Skeletal muscle tissue (tissue), 4 donors: ENCODE data around the gene RXFP2. TPM values are rescaled to one million over a fixed set of nuclear protein-coding genes. Genes with fewer than 3 reads are reported as not detected.

Experiments used
- H3K27ac ChIP-seq: one replicate; pipeline ENCODE4 v1.7.0; 2013; ENCODE audit warnings: mild to moderate bottlenecking, low read depth, low read length, inconsistent platforms
- H3K27me3 ChIP-seq, 3 donors: one replicate each; pipeline ENCODE4 v1.7.0; 2013; ENCODE audit warnings: low read length in 3 of 3; ENCODE audit not compliant: control insufficient read depth in 3 of 3, insufficient read depth in 3 of 3
- H3K36me3 ChIP-seq, 3 donors: one replicate each; pipeline ENCODE4 v1.7.0; 2013; ENCODE audit warnings: low read length in 3 of 3; ENCODE audit not compliant: control insufficient read depth in 3 of 3, insufficient read depth in 3 of 3
- H3K4me1 ChIP-seq, 3 donors: one replicate each; pipeline ENCODE4 v1.7.0; 2013; ENCODE audit warnings: low read length in 3 of 3, mild to moderate bottlenecking in 3 of 3; ENCODE audit not compliant: control insufficient read depth in 3 of 3, insufficient read depth in 3 of 3
- H3K4me3 ChIP-seq, 3 donors: one replicate each; pipeline ENCODE4 v1.7.0; 2013; ENCODE audit warnings: low read length in 3 of 3
- H3K9ac ChIP-seq, 3 donors: one replicate each; pipeline ENCODE4 v1.7.0; 2013; ENCODE audit warnings: low read length in 3 of 3, mild to moderate bottlenecking in 3 of 3, moderate library complexity in 2 of 3, low read depth in 1 of 3
- H3K9me3 ChIP-seq, 3 donors: one replicate each; pipeline ENCODE4 v1.7.0; 2013; ENCODE audit warnings: low read length in 3 of 3; ENCODE audit not compliant: control insufficient read depth in 3 of 3
- total RNA-seq: library from RNA; depleted of rRNA; stranded (reverse); fragments of >200 nt; gene quantifications from one replicate; pipeline ENCODE4 v1.2.3, GENCODE V29; 2014
- donor health status: Osteomylitis.

RXFP2 gene
- total RNA-seq, 1 donor from 2014 or later = under 0.01 TPM

DNA sequence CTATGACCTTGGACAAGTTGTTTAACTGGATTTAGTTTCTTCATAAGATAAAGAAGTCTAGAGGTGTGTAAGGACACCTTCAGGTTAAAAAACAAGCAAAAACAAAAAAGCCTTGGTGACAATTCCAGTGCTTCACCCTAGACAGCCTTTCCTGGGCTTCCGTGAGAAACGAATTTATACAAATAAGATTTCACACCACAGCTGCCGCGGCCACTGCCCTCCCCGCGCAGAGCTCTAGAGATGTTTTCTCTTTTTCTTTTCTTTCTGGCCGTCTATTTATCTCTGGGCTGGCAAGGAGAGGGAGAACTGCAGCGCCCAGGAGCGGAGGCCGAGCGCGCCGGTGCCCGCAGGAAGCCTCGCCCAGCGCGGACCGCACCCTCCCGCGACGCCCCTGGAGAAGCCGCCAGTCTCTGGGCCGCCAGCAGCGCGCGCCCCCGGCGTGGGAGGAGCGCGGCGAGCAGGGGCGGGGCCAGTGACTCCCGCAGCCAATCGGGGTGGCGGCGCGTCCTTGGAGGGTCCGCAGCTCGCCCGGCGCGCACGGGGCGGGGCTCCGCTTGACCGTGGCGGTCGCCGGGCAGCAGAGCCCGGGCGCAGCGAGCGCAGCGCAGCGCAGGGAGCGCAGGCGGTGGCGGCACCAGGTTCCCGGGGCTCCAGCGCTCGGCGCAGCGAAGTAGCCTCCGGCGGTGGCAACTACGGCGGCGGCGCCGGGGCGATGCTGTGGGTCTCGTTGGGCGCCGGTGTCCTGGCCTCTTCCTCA lies 107.0 kb downstream of the RXFP2 start:
- Histone ChIP-seq H3K9me3 (no peaks in the 10 kb centered on the region), H3K4me1 (peaks cover 4 to 12% (median 11%) of the 10 kb centered on the region in 3 donors), H3K27ac (no peak overlapping the region)

DNA sequence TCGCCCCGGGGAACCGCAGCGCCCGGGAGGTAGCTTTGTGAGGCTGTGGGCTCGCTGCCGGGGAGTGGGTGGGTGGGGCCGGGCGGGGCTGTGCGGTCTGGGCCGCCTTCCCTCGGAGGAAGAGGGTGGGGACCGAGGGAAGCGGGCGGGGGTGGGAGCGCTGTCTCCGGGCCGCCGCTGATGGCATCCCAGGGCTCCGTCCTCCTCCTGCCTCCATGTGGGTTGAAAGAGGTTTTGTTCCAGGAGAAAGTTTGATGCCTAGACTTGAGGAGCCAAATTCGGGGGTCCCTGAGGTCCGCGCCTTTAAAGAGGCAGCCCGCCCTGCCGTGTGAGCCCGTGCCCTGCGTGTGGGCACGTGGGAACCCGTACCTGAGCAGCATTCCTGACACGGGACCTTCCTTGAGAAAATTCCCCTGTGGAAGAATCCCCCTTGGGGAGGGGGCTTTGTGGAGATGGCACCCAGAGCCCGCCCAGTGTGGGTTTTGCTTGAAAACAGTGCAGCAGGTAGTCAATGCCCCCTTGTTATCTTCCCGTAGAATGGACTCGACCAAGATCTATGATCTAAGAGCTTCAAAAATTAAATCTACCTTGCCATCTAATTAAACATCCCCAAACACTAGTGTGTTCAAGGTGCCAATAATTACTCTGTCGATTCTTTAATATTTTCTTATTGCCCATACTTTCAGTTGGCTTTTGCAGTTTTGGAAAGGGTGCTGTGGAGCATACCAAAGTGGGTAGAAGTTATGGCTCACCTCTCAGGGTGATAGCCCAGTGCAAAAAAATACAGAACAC lies 107.8 kb downstream of the RXFP2 start:
- Histone ChIP-seq H3K4me1 (peaks cover 4 to 12% (median 11%) of the 10 kb centered on the region in 3 donors), H3K27ac (no peak overlapping the region), H3K36me3 (no peaks in the 10 kb centered on the region), H3K9ac (peak overlapping the region; percentile 30 to 68 (median 41)), H3K4me3 (peak overlapping the region; percentile 75 to 76 (median 75)), H3K9me3 (no peaks in the 10 kb centered on the region), H3K27me3 (peaks cover 0 to 4% (median 2%) of the 10 kb centered on the region in 3 donors)

More for the DNA sequence above, 107.0 kb downstream of the RXFP2 start:
- Histone ChIP-seq H3K36me3 (no peaks in the 10 kb centered on the region), H3K4me3 (peak overlapping the region; percentile 75 to 76 (median 75)), H3K27me3 (peaks cover 0 to 4% (median 2%) of the 10 kb centered on the region in 3 donors), H3K9ac (peak overlapping the region; percentile 65 to 76 (median 68))

DNA sequence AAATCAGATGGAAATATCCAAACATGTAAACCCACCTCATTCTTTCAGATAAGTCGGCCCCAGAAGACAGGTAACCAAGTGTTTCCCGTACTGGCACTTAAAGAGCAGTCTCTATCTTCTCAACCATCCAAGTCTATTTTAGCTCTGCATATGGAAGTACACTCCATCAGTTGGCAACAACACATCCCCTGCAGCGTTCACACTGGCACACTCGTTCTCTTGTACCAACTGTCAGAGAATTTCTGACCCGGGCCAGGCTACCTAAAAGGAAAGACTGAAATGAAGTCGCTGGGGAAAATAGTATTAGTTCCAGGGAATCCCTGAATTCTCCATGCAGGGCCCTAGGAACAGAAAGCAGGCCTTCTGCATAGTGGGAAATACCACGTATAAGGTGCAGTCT lies 109.3 kb downstream of the RXFP2 start:
- Histone ChIP-seq H3K27ac (no peak overlapping the region), H3K9me3 (no peaks in the 10 kb centered on the region), H3K4me3 (no peak overlapping the region), H3K4me1 (peaks cover 4 to 12% (median 11%) of the 10 kb centered on the region in 3 donors), H3K36me3 (no peaks in the 10 kb centered on the region), H3K9ac (no peak overlapping the region), H3K27me3 (peaks cover 0 to 2% (median 0%) of the 10 kb centered on the region in 3 donors)

DNA sequence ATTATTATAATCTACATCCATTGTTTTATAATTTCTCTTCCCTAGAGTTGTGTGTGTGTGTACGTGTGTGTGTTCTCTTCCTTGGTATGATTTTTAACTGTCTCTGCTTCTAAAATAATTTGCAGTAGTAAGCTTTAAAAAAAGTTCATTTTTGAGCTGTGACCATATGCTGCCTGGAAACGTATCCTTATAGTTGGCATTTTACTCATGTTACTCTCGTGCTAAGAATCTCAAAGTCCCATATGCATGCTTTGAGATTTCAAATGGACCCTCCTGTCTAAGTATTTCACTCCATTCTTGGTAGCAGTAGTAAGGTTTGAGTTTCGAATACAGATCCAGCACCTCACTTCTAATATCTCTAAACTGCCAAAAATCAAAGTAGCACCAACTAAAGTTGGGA lies 109.9 kb downstream of the RXFP2 start:
- Histone ChIP-seq H3K9ac (no peak overlapping the region), H3K4me1 (peaks cover 4 to 12% (median 11%) of the 10 kb centered on the region in 3 donors), H3K27ac (no peak overlapping the region), H3K9me3 (no peaks in the 10 kb centered on the region), H3K27me3 (no peaks in the 10 kb centered on the region), H3K4me3 (no peak overlapping the region), H3K36me3 (no peaks in the 10 kb centered on the region)

DNA sequence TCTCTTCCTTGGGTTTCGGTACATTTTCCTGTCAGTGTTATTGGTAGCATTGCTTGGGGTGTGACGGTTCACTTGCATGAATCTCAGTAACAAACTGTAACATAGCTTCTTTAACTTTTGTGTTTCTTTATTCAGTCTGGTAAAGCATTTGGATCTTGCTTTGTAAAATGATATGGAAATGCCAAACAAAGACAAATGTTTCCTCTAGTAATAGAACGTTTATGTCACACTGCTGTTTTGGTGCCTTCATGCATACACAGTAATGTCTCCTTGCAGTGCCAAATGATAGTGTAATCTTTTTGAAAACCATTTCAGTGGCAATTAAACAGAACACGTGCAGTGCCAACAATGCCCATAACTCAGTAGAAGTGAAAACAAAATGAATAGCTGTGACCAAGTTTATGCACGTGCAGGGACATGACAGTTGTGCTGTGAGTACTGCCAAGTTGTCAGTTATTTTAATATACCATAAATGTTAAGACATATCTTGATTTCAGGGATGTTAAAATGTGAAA lies 110.8 kb downstream of the RXFP2 start:
- Histone ChIP-seq H3K27me3 (no peaks in the 10 kb centered on the region), H3K9me3 (no peaks in the 10 kb centered on the region), H3K4me3 (no peak overlapping the region), H3K9ac (no peak overlapping the region), H3K4me1 (peaks cover 4 to 12% (median 11%) of the 10 kb centered on the region in 3 donors), H3K27ac (no peak overlapping the region), H3K36me3 (no peaks in the 10 kb centered on the region)

DNA sequence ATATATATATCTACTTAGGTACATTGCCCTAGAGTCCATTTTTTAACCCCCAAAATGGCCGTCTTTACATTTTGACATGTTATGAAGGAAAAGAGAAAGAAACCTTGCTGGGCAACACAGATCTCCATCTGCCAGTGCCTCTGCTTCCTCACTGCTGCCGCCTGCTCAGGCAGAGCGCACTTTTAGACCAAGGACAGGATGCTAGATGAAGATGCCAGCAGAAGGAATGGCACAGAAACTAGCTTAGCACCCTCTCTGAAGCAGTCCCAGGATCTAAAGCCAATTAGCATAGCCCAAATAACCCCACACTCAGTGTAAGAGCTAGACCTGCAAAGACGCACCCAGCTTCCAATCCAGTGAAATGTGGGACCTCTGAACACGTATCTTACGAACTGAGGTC lies 111.9 kb downstream of the RXFP2 start:
- H3K36me3 ChIP-seq = no peaks in the 10 kb centered on the region
- peaks cover 4 to 11% (median 9%) of the 10 kb centered on the region in 3 donors for H3K4me1 ChIP-seq
- H3K4me3 ChIP-seq = peak overlapping the region in 1 of 3 donors; percentile 17
- no peak overlapping the region for H3K9ac ChIP-seq
- no peak overlapping the region for H3K27ac ChIP-seq
- no peaks in the 10 kb centered on the region for H3K27me3 ChIP-seq
- no peaks in the 10 kb centered on the region for H3K9me3 ChIP-seq
